NB4 (cell line): ENCODE results near the gene F11R.

Experiments used
- POLR2A ChIP-seq: IDR thresholded peaks from 2 replicates; pipeline ENCODE4 v1.6.1; 2011; ENCODE audit warnings: mild to moderate bottlenecking; ENCODE audit not compliant: insufficient read length; ENCODE audit errors: extremely low read depth
- TF ChIP-seq, protein P1 (sequence below): IDR thresholded peaks from one replicate; pipeline ENCODE4 v1.5.1; 2012; ENCODE audit warnings: low read depth, low read length

DNA sequence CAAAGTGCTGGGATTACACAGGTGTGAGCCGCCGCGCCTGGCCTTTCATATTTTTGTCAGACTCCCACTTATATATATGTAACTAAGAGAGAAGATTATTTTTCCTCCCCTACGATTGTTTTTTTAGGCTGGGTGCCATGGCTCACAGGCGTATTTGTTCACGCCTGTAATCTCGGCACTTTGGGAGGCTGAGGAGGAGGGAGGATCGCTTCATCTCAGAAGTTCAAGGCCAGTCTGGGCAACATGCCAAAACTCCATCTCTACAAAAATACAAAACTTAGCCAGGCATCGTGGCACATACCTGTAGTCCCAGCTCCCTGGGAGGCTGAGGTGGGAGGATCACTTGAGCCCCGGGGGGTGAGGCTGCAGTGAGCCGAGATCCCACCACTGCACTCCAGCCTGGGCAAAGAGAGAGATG lies 42.4 kb downstream of the F11R start:
- TF ChIP-seq, protein P1, sequence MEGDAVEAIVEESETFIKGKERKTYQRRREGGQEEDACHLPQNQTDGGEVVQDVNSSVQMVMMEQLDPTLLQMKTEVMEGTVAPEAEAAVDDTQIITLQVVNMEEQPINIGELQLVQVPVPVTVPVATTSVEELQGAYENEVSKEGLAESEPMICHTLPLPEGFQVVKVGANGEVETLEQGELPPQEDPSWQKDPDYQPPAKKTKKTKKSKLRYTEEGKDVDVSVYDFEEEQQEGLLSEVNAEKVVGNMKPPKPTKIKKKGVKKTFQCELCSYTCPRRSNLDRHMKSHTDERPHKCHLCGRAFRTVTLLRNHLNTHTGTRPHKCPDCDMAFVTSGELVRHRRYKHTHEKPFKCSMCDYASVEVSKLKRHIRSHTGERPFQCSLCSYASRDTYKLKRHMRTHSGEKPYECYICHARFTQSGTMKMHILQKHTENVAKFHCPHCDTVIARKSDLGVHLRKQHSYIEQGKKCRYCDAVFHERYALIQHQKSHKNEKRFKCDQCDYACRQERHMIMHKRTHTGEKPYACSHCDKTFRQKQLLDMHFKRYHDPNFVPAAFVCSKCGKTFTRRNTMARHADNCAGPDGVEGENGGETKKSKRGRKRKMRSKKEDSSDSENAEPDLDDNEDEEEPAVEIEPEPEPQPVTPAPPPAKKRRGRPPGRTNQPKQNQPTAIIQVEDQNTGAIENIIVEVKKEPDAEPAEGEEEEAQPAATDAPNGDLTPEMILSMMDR: no peak
- no peak for TF ChIP-seq POLR2A
